Mesenchymal stem cell (in vitro differentiated cells and primary cell): ENCODE measurements around the gene ZNF345. TPM values are rescaled to one million over a fixed set of nuclear protein-coding genes. Genes with fewer than 3 reads are reported as not detected.
A peak's percentile ranks its signal among the peaks of the same experiment; 100 is the strongest.

ENCODE experiments used
- DNase-seq: peaks from one replicate; pipeline ENCODE4 v3.0.0-alpha.2; 2013
- H2AFZ ChIP-seq: one replicate; pipeline ENCODE4 v1.6.1; 2013; ENCODE audit warnings: low read depth, mild to moderate bottlenecking, control low read depth, inconsistent platforms, low read length, moderate library complexity
- H2AK5ac ChIP-seq: 2 replicates; pipeline ENCODE4 v1.6.1; 2013; ENCODE audit warnings: low read length, moderate library complexity, mild to moderate bottlenecking, inconsistent platforms; ENCODE audit not compliant: severe bottlenecking
- H2BK120ac ChIP-seq: one replicate; pipeline ENCODE4 v1.6.1; 2013; ENCODE audit warnings: low read depth, mild to moderate bottlenecking, inconsistent platforms, low read length, moderate library complexity
- H2BK12ac ChIP-seq, 2 experiments: one replicate each; pipeline ENCODE4 v1.6.1; 2013; ENCODE audit warnings: inconsistent platforms in 2 of 2, low read length in 2 of 2, mild to moderate bottlenecking in 2 of 2, moderate library complexity in 2 of 2, control low read depth in 1 of 2
- H2BK15ac ChIP-seq: one replicate; pipeline ENCODE4 v1.6.1; 2013; ENCODE audit warnings: mild to moderate bottlenecking, low read depth, inconsistent platforms; ENCODE audit not compliant: poor library complexity, severe bottlenecking
- H2BK5ac ChIP-seq: 2 replicates; pipeline ENCODE4 v1.6.1; 2013; ENCODE audit warnings: low read depth, mild to moderate bottlenecking, low read length, control low read depth, inconsistent platforms; ENCODE audit not compliant: poor library complexity, severe bottlenecking
- H3K14ac ChIP-seq, 2 experiments: one replicate each; pipeline ENCODE4 v1.6.1; 2013; ENCODE audit warnings: inconsistent platforms in 2 of 2, low read length in 2 of 2, control low read depth in 1 of 2, mild to moderate bottlenecking in 1 of 2, moderate library complexity in 1 of 2
- H3K18ac ChIP-seq, 2 experiments: one replicate each; pipeline ENCODE4 v1.6.1; 2013; ENCODE audit warnings: inconsistent platforms in 2 of 2, low read length in 2 of 2, control low read depth in 1 of 2, low read depth in 1 of 2, mild to moderate bottlenecking in 1 of 2
- H3K23ac ChIP-seq, 2 experiments: one replicate each; pipeline ENCODE4 v1.6.1; 2013; ENCODE audit warnings: inconsistent platforms in 2 of 2, low read length in 2 of 2, mild to moderate bottlenecking in 2 of 2, moderate library complexity in 2 of 2, control low read depth in 1 of 2
- H3K27ac ChIP-seq: 2 replicates; pipeline ENCODE4 v1.5.1; 2013; ENCODE audit warnings: mild to moderate bottlenecking, moderate library complexity, low read length, control low read depth, inconsistent platforms; ENCODE audit not compliant: poor library complexity, severe bottlenecking
- H3K27me3 ChIP-seq, 2 experiments: 2 replicates each; pipeline versions ENCODE4 v1.6.1 to v1.7.0; 2013; ENCODE audit warnings: low read length in 2 of 2, mild to moderate bottlenecking in 2 of 2, moderate library complexity in 2 of 2, control low read depth in 1 of 2, inconsistent platforms in 1 of 2; ENCODE audit not compliant: control insufficient read depth in 1 of 2, insufficient read depth in 1 of 2
- H3K36me3 ChIP-seq, 2 experiments: 2 replicates each; pipeline versions ENCODE4 v1.6.1 to v1.7.0; 2013; ENCODE audit warnings: low read length in 2 of 2, control low read depth in 1 of 2, inconsistent platforms in 1 of 2, low read depth in 1 of 2, mild to moderate bottlenecking in 1 of 2; ENCODE audit not compliant: insufficient read depth in 2 of 2, control insufficient read depth in 1 of 2
- H3K4ac ChIP-seq, 2 experiments: one replicate each; pipeline ENCODE4 v1.6.1; 2013; ENCODE audit warnings: inconsistent platforms in 2 of 2, low read length in 2 of 2, mild to moderate bottlenecking in 2 of 2, moderate library complexity in 2 of 2, control low read depth in 1 of 2, low read depth in 1 of 2
- H3K4me1 ChIP-seq: 2 replicates; pipeline ENCODE4 v1.6.1; 2013; ENCODE audit warnings: low read depth, low read length, control low read depth; ENCODE audit not compliant: control insufficient read depth, insufficient read depth
- H3K4me2 ChIP-seq: 2 replicates; pipeline ENCODE4 v1.6.1; 2013; ENCODE audit warnings: low read length, mild to moderate bottlenecking, inconsistent platforms; ENCODE audit not compliant: poor library complexity, severe bottlenecking
- H3K4me3 ChIP-seq, 2 experiments: 2 replicates each; pipeline versions ENCODE4 v1.5.1 to v1.7.0; 2013; ENCODE audit warnings: low read length in 2 of 2, mild to moderate bottlenecking in 2 of 2, control low read depth in 1 of 2, low read depth in 1 of 2; ENCODE audit not compliant: insufficient read depth in 1 of 2
- H3K79me1 ChIP-seq: replicated peaks from 2 replicates; pipeline ENCODE4 v1.6.1; 2013; ENCODE audit warnings: mild to moderate bottlenecking, control low read depth, low read length, inconsistent platforms; ENCODE audit not compliant: poor library complexity, severe bottlenecking
- H3K9ac ChIP-seq: 2 replicates; pipeline ENCODE4 v1.7.0; 2013; ENCODE audit warnings: mild to moderate bottlenecking, low read length, moderate library complexity
- H3K9me3 ChIP-seq: 2 replicates; pipeline ENCODE4 v1.7.0; 2013; ENCODE audit warnings: mild to moderate bottlenecking, low read length; ENCODE audit not compliant: control insufficient read depth
- H4K8ac ChIP-seq: one replicate; pipeline ENCODE4 v1.6.1; 2013; ENCODE audit warnings: inconsistent platforms, mild to moderate bottlenecking, low read length, moderate library complexity
- H4K91ac ChIP-seq: one replicate; pipeline ENCODE4 v1.6.1; 2013; ENCODE audit warnings: mild to moderate bottlenecking, low read length, inconsistent platforms
- WGBS: methylation state at CpG from one replicate; pipeline ENCODE4 v1.1.7; 2013; ENCODE audit warnings: mixed read lengths; 5-methylcytosine and 5-hydroxymethylcytosine counted together
- polyA plus RNA-seq, 2 experiments: library from polyadenylated mRNA; stranded (reverse); fragments of 200-250 nt; gene quantifications; one replicate each; pipeline ENCODE4 v1.2.3, GENCODE V29; 2013

The ZNF345 gene
- polyA plus RNA-seq (2013, experiment 1 of 2), result 1.4 TPM
- polyA plus RNA-seq (2013, experiment 2 of 2), result 1.3 TPM

DNA sequence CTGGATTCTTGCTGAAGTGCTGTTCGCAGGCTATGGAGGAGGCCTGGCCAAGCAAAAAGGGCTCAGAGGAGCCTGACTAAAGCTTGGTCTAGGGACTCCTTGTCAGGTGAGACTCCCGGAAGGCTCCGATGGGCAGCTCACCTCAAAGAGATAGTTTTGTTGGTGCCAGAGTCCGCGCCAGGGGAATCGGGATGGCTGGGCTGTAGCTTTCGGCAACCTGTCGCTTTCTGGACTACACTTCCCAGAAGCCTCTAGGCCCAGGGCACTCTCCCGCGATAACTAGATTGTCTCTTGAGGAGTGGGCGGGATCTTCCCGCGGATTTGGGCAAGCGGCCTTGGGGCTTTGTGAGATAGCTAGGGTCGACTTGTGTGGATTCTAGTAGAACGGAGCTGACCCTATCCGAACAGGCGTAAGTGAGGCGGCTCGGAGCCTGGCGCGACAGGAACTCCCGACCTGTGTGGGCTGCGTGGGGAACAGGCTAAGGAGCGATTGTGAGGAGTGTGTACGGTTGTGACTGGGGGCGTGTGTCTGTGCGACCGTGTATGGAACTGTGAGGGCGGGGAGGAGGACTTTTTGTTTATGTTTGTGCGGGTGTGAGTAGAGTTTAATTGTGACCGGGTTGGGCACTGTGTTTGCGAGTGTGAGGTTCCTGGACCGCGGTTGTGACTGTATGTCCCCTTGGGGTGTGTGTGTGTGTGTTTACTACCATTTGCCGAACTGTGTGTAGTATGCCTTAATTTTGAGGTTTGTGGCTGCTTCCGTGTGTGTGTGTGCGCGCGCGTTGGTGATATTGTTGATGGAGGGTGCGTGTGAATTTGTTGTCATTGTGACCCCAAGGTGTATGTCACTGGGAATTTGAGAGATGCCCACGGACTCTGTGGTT lies at the start of gene ZNF345:
ZNF345 (plus strand) TSS at position 318 of the 884 bp plus-strand sequence. CDS start 25,955 bp downstream, outside the sequence.
- Histone ChIP-seq H3K4ac (peak within 1 kb of the TSS in 1 of 2 experiments; percentile 70), H3K36me3 (peaks cover 7 to 17% of the 10 kb centered on the region in 2 experiments), H4K91ac (no peak within 1 kb of the TSS), H3K27me3 (no peaks in the 10 kb centered on the region), H2AFZ (peak within 1 kb of the TSS; percentile 95), H2BK12ac (peak within 1 kb of the TSS in 1 of 2 experiments; percentile 70), H3K4me2 (peak within 1 kb of the TSS; percentile 62), H2BK120ac (no peak within 1 kb of the TSS), H3K4me3 (peak within 1 kb of the TSS; percentile 88 to 95), H2BK15ac (peak within 1 kb of the TSS; percentile 60), H3K23ac (peak within 1 kb of the TSS in 1 of 2 experiments; percentile 83), H3K9me3 (peaks cover 25% of the 10 kb centered on the region), H3K9ac (peak within 1 kb of the TSS; percentile 93), H2BK5ac (no peak within 1 kb of the TSS), H3K79me1 (peaks cover 24% of the 10 kb centered on the region), H4K8ac (peak within 1 kb of the TSS; percentile 66), H3K27ac (peak within 1 kb of the TSS; percentile 47), H3K4me1 (peaks cover 9% of the 10 kb centered on the region), H3K14ac (peak within 1 kb of the TSS in 1 of 2 experiments; percentile 94), H3K18ac (peak within 1 kb of the TSS; percentile 26 to 90), H2AK5ac (no peak within 1 kb of the TSS)
- WGBS, result 2% methylated on average over 43 of the region's 43 CpGs
- peak; percentile 97 for DNase-seq

DNA sequence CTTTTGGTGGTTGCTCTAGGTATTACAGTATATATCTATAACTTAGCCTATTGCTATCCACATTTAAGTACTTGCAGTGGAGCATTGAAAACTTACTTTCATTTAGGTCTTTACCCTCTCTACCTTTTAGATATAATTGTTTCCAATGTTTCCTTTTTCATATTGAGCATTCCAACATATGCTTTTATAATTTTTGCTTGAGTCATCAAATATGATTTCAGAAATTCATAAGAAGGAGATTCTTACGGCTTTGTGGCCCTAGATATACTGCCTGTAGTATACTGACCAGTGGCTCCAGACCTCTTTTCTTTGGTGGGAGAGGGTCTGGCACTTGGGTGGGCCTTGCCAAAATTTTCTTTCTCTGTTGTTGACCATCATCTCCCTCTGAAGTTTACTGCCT lies 45.3 kb upstream of the ZNF345 start:
- H2AK5ac ChIP-seq, result no peak overlapping the region
- H2BK5ac ChIP-seq, result no peak overlapping the region
- H2BK12ac ChIP-seq, result no peak overlapping the region
- H2BK15ac ChIP-seq, result no peak overlapping the region
- 94% methylated on average over 1 of the region's 1 CpG for WGBS
- H3K14ac ChIP-seq, result no peak overlapping the region
- no peak overlapping the region for H3K18ac ChIP-seq
- no peak overlapping the region for H2BK120ac ChIP-seq
- peaks cover 29 to 31% of the 10 kb centered on the region in 2 experiments for H3K36me3 ChIP-seq
- H3K4ac ChIP-seq, result no peak overlapping the region
- H3K4me2 ChIP-seq, result no peak overlapping the region
- no peak overlapping the region for H4K8ac ChIP-seq
- H2AFZ ChIP-seq, result no peak overlapping the region
- peaks cover 21% of the 10 kb centered on the region for H3K79me1 ChIP-seq
- no peaks in the 10 kb centered on the region for H3K27me3 ChIP-seq
- no peak overlapping the region for H3K4me3 ChIP-seq
- no peak overlapping the region for H3K23ac ChIP-seq
- no peak overlapping the region for H3K27ac ChIP-seq
- no peak overlapping the region for H4K91ac ChIP-seq
- H3K4me1 ChIP-seq, result no peaks in the 10 kb centered on the region
- DNase-seq, result no peak
- peaks cover 90% of the 10 kb centered on the region for H3K9me3 ChIP-seq
- H3K9ac ChIP-seq, result no peak overlapping the region

DNA sequence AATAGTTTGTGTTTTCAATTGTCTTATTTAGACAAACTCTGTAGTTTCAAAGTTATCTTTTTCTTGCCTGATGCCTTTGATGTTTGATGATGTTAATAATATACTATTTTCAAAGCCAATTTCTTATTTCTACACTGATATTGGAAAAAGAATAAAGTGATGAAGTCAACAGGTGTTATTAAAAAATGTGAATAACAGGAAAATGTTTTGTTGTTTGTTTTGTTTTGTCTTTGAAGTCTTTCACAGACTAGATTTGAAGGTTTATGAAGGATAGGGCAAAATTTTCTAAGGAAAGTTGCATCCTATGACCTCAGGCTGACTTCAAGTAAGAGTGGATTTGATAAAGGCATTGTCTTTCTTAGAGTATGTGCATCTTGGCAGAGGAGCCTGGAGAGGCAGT lies 43.6 kb upstream of the ZNF345 start:
- H3K4me1 ChIP-seq, result no peaks in the 10 kb centered on the region
- H2BK15ac ChIP-seq, result no peak overlapping the region
- H3K18ac ChIP-seq, result no peak overlapping the region
- H3K4me2 ChIP-seq, result no peak overlapping the region
- H3K9ac ChIP-seq, result no peak overlapping the region
- no peak overlapping the region for H2BK5ac ChIP-seq
- H3K9me3 ChIP-seq, result peaks cover 94% of the 10 kb centered on the region
- no peak overlapping the region for H4K91ac ChIP-seq
- no peak for DNase-seq
- no peak overlapping the region for H2AFZ ChIP-seq
- H3K4me3 ChIP-seq, result no peak overlapping the region
- H4K8ac ChIP-seq, result no peak overlapping the region
- no peak overlapping the region for H3K27ac ChIP-seq
- no peak overlapping the region for H3K14ac ChIP-seq
- H3K36me3 ChIP-seq, result peaks cover 20 to 25% of the 10 kb centered on the region in 2 experiments
- H3K4ac ChIP-seq, result no peak overlapping the region
- peaks cover 16% of the 10 kb centered on the region for H3K79me1 ChIP-seq
- no peak overlapping the region for H2BK120ac ChIP-seq
- H2BK12ac ChIP-seq, result no peak overlapping the region
- no peak overlapping the region for H2AK5ac ChIP-seq
- no peaks in the 10 kb centered on the region for H3K27me3 ChIP-seq
- H3K23ac ChIP-seq, result no peak overlapping the region

DNA sequence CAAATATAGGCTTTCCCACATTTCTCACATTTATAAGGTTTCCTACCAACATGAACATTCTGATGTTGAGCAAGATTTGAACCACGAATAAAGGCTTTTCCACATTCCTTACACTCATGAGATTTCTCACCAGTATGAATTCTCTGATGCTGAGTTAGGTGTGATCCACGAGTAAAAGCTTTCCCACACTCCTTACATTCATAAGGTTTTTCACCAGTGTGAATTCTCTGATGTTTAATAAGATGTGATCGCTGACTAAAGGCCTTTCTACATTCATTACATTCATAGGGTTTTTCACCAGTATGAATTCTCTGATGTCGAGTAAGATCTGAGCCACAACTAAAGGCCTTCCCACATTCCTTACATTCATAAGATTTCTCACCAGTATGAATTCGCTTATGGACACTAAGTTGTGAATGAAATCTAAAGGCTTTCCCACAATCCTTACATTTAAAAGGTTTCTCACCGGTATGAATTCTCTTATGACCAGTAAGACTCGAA lies 31.5 kb upstream of the ZNF345 start:
- peaks cover 39 to 93% of the 10 kb centered on the region in 2 experiments for H3K36me3 ChIP-seq
- no peak overlapping the region for H3K4me2 ChIP-seq
- H3K23ac ChIP-seq, result no peak overlapping the region
- no peak overlapping the region for H2AK5ac ChIP-seq
- peaks cover 16% of the 10 kb centered on the region for H3K79me1 ChIP-seq
- no peak overlapping the region for H3K9ac ChIP-seq
- no peak overlapping the region for H3K4ac ChIP-seq
- H2BK15ac ChIP-seq, result no peak overlapping the region
- DNase-seq, result peak; percentile 6
- peak overlapping the region in 1 of 2 experiments; percentile 65 for H3K4me3 ChIP-seq
- 97% methylated on average over 5 of the region's 7 CpGs for WGBS
- H3K27ac ChIP-seq, result no peak overlapping the region
- H3K4me1 ChIP-seq, result no peaks in the 10 kb centered on the region
- no peak overlapping the region for H3K18ac ChIP-seq
- H3K9me3 ChIP-seq, result peaks cover 98% of the 10 kb centered on the region
- H2BK120ac ChIP-seq, result no peak overlapping the region
- H2BK12ac ChIP-seq, result no peak overlapping the region
- no peak overlapping the region for H2AFZ ChIP-seq
- no peak overlapping the region for H2BK5ac ChIP-seq
- H4K8ac ChIP-seq, result no peak overlapping the region
- H3K14ac ChIP-seq, result no peak overlapping the region
- no peaks in the 10 kb centered on the region for H3K27me3 ChIP-seq
- no peak overlapping the region for H4K91ac ChIP-seq
